Right ventricle myocardium superior (tissue), 1 donor: ENCODE data around the gene CFP. TPM values are rescaled to one million over a fixed set of nuclear protein-coding genes. Genes with fewer than 3 reads are reported as not detected.
A peak's percentile ranks its signal among the peaks of the same experiment; 100 is the strongest.

ENCODE experiments used
- ATAC-seq: fragments of 200-7000 bp; cut with Tn5 transposase; one replicate; pipeline ENCODE4 v1.9.1; 2020; ENCODE audit warnings: mild to moderate bottlenecking; ENCODE audit not compliant: poor library complexity
- DNase-seq: peaks from one replicate; pipeline ENCODE4 v3.0.0-alpha.2; 2020
- intact Hi-C: fragments of 100-400 bp; cut with DNase I; formaldehyde crosslinking; loops from one replicate; pipeline ENCODE4 v1.11.2; 2022
- microRNA-seq: library from miRNA; unstranded; fragments of <30 nt; microRNA quantifications from one replicate; pipeline ENCODE4 v1.2.0, GENCODE V29; 2020
- total RNA-seq: library from RNA; stranded (reverse); fragmentation: NEBNext Ultra II Directional; extraction: Animal tissue kit (Norgen Biotek cat#: 25700); gene quantifications from one replicate; pipeline ENCODE4 v1.2.1, GENCODE V29; 2021
- donor health status: DM: no; HTN: yes; CAD: no; lungs with severe emphysema.

Gene CFP
- total RNA-seq, 1 donor from 2014 or later, result 2.6 TPM

GRCh38 chrX:47583240-47583861, 46.4 kb downstream of the CFP start:
- intact Hi-C loops, result no loop called here
- no peak for DNase-seq
- ATAC-seq, result no peak

GRCh38 chrX:47581731-47582647, 47.7 kb downstream of the CFP start, which contains the start of gene TIMP1:
Gene TIMP1, plus strand, starts transcription at chrX:47582436. Its CDS starts 980 bp downstream, at chrX:47583416.
- DNase-seq (peak; percentile 93), ATAC-seq (peak; percentile 94)
- intact Hi-C loops, result no loop called here

GRCh38 chrX:47579537-47579936, 50.2 kb downstream of the CFP start:
- DNase-seq (no peak), ATAC-seq (no peak)
- intact Hi-C loops, result no loop called here

GRCh38 chrX:47578692-47579091, 51.0 kb downstream of the CFP start:
- no peak for ATAC-seq
- intact Hi-C loops, result no loop called here
- no peak for DNase-seq

GRCh38 chrX:47577901-47578300, 51.8 kb downstream of the CFP start:
- DNase-seq, result no peak
- intact Hi-C loops, result no loop called here
- ATAC-seq, result no peak

GRCh38 chrX:47577424-47577823, 52.3 kb downstream of the CFP start:
- intact Hi-C loops, result no loop called here
- DNase-seq (no peak), ATAC-seq (no peak)

- no peak for ATAC-seq
- intact Hi-C loops, result no loop called here
- DNase-seq, result no peak
These were observed 53.5 kb downstream of the CFP start for GRCh38 chrX:47576021-47576898.

- intact Hi-C loops, result no loop called here
- no peak for DNase-seq
- peak; percentile 34 for ATAC-seq
These were observed 55.0 kb downstream of the CFP start for GRCh38 chrX:47574547-47575301.

GRCh38 chrX:47574076-47574546, 55.6 kb downstream of the CFP start:
- intact Hi-C loops, result no loop called here
- ATAC-seq, result peak; percentile 52
- no peak for DNase-seq

GRCh38 chrX:47573341-47574075, 56.2 kb downstream of the CFP start:
- intact Hi-C loops, result no loop called here
- no peak for DNase-seq
- peak; percentile 59 for ATAC-seq

Small RNA genes lying within 50 kb of the gene (microRNA-seq; reads per million reads assigned to microRNA genes)
- not detected for gene MIR4769

Other genes starting within 250 kb of the CFP start
- gene ZNF41, start 146.7 kb downstream of the CFP start, total RNA-seq, result 12.8 TPM
- 65.7 TPM for gene ARAF, start 68.7 kb downstream of the CFP start, total RNA-seq
- 62.7 TPM for gene TIMP1, start 47.5 kb downstream of the CFP start, total RNA-seq
- gene SYN1, start 10.1 kb downstream of the CFP start, total RNA-seq, result 10.9 TPM
- 20.9 TPM for gene ELK1, start 20.6 kb upstream of the CFP start, total RNA-seq
- 93.2 TPM for gene UXT, start 29.2 kb upstream of the CFP start, total RNA-seq
- gene ZNF81, start 207.0 kb upstream of the CFP start, total RNA-seq, result 5.3 TPM